ENCODE results near the gene INO80D. TPM values are rescaled to one million over a fixed set of nuclear protein-coding genes. Genes with fewer than 3 reads are reported as not detected.
A peak's percentile ranks its signal among the peaks of the same experiment; 100 is the strongest.
"Not testable (repeated sequence)": the region's sequence is repeated elsewhere in the genome, so short reads cannot be mapped to it uniquely, and the experiment has no call there.

The INO80D gene
- total RNA-seq, result 21.9 and 26.0 TPM in 2 replicates

- intact Hi-C loops (cut with micrococcal nuclease), result loop anchor here (1.0 to 10.0 kb wide), 4 partner anchors 54 to 679 kb away; partner anchors contain the start of genes EEF1B2, FASTKD2, MDH1B and NDUFS1
- peaks cover 16% of the 10 kb centered on the region for H3K36me3 Mint-ChIP-seq (ENCODE audit: low read depth)
- H3K4me1 Mint-ChIP-seq (ENCODE audit: low read depth), result peaks cover 19% of the 10 kb centered on the region
- no peaks in the 10 kb centered on the region for H3K9me3 Mint-ChIP-seq
- peak; percentile 75 for DNase-seq (ENCODE audit: low spot score)
- peak within 1 kb of the TSS; percentile 100 for H3K27ac Mint-ChIP-seq
- H3K4me3 Mint-ChIP-seq (ENCODE audit: low read depth), result peak within 1 kb of the TSS; percentile 97
- no peaks in the 10 kb centered on the region for H3K27me3 Mint-ChIP-seq (ENCODE audit: low read depth)
These were observed at the start of gene INO80D for GRCh38 chr2:206085742-206086445. Gene INO80D (minus strand): TSS chr2:206086174. CDS start chr2:206063016, 23,158 bp downstream.

GRCh38 chr2:206127656-206128055, 41.7 kb upstream of the INO80D start:
- Mint-ChIP-seq H3K4me3 (ENCODE audit: low read depth) (no peak overlapping the region), H3K36me3 (ENCODE audit: low read depth) (peaks cover 38% of the 10 kb centered on the region), H3K9me3 (no peaks in the 10 kb centered on the region), H3K27me3 (ENCODE audit: low read depth) (no peaks in the 10 kb centered on the region), H3K4me1 (ENCODE audit: low read depth) (no peaks in the 10 kb centered on the region), H3K27ac (no peak overlapping the region)
- DNase-seq (ENCODE audit: low spot score), result no peak
- intact Hi-C loops (cut with micrococcal nuclease), result no loop called here

- peaks cover 54% of the 10 kb centered on the region for H3K36me3 Mint-ChIP-seq (ENCODE audit: low read depth)
- H3K4me3 Mint-ChIP-seq (ENCODE audit: low read depth), result no peak overlapping the region
- no peaks in the 10 kb centered on the region for H3K27me3 Mint-ChIP-seq (ENCODE audit: low read depth)
- no peak overlapping the region for H3K27ac Mint-ChIP-seq
- H3K9me3 Mint-ChIP-seq, result no peaks in the 10 kb centered on the region
- DNase-seq (ENCODE audit: low spot score), result no peak
- intact Hi-C loops (cut with micrococcal nuclease), result no loop called here
- H3K4me1 Mint-ChIP-seq (ENCODE audit: low read depth), result no peaks in the 10 kb centered on the region
These were observed 39.9 kb upstream of the INO80D start for GRCh38 chr2:206125901-206126300.

- H3K36me3 Mint-ChIP-seq (ENCODE audit: low read depth), result peaks cover 52% of the 10 kb centered on the region
- H3K4me1 Mint-ChIP-seq (ENCODE audit: low read depth); DNase-seq (ENCODE audit: low spot score); H3K27ac Mint-ChIP-seq; intact Hi-C loops (cut with micrococcal nuclease); H3K9me3 Mint-ChIP-seq; H3K27me3 Mint-ChIP-seq (ENCODE audit: low read depth); H3K4me3 Mint-ChIP-seq (ENCODE audit: low read depth): not testable (repeated sequence)
These were observed 36.6 kb upstream of the INO80D start for GRCh38 chr2:206122569-206122968.

GRCh38 chr2:206116278-206116677, 30.3 kb upstream of the INO80D start:
- Mint-ChIP-seq H3K27ac (no peak overlapping the region), H3K4me1 (ENCODE audit: low read depth) (no peaks in the 10 kb centered on the region), H3K36me3 (ENCODE audit: low read depth) (peaks cover 25% of the 10 kb centered on the region), H3K27me3 (ENCODE audit: low read depth) (no peaks in the 10 kb centered on the region), H3K9me3 (no peaks in the 10 kb centered on the region), H3K4me3 (ENCODE audit: low read depth) (no peak overlapping the region)
- intact Hi-C loops (cut with micrococcal nuclease), result no loop called here
- no peak for DNase-seq (ENCODE audit: low spot score)

GRCh38 chr2:206115026-206115578, 29.1 kb upstream of the INO80D start:
- Mint-ChIP-seq H3K4me1 (ENCODE audit: low read depth) (no peaks in the 10 kb centered on the region), H3K4me3 (ENCODE audit: low read depth) (no peak overlapping the region), H3K36me3 (ENCODE audit: low read depth) (peaks cover 13% of the 10 kb centered on the region), H3K27ac (no peak overlapping the region), H3K9me3 (no peaks in the 10 kb centered on the region), H3K27me3 (ENCODE audit: low read depth) (no peaks in the 10 kb centered on the region)
- no peak for DNase-seq (ENCODE audit: low spot score)
- intact Hi-C loops (cut with micrococcal nuclease), result no loop called here

GRCh38 chr2:206112846-206113547, 27.0 kb upstream of the INO80D start:
- Mint-ChIP-seq H3K4me1 (ENCODE audit: low read depth) (no peaks in the 10 kb centered on the region), H3K9me3 (no peaks in the 10 kb centered on the region), H3K4me3 (ENCODE audit: low read depth) (no peak overlapping the region), H3K36me3 (ENCODE audit: low read depth) (peaks cover 9% of the 10 kb centered on the region), H3K27me3 (ENCODE audit: low read depth) (no peaks in the 10 kb centered on the region), H3K27ac (no peak overlapping the region)
- intact Hi-C loops (cut with micrococcal nuclease), result no loop called here
- DNase-seq (ENCODE audit: low spot score), result no peak

GRCh38 chr2:206112108-206112507, 26.1 kb upstream of the INO80D start:
- DNase-seq (ENCODE audit: low spot score), result no peak
- Mint-ChIP-seq H3K9me3 (no peaks in the 10 kb centered on the region), H3K36me3 (ENCODE audit: low read depth) (peaks cover 9% of the 10 kb centered on the region), H3K4me3 (ENCODE audit: low read depth) (no peak overlapping the region), H3K27me3 (ENCODE audit: low read depth) (no peaks in the 10 kb centered on the region), H3K27ac (no peak overlapping the region), H3K4me1 (ENCODE audit: low read depth) (no peaks in the 10 kb centered on the region)
- intact Hi-C loops (cut with micrococcal nuclease), result no loop called here

GRCh38 chr2:206108713-206109112, 22.7 kb upstream of the INO80D start:
- intact Hi-C loops (cut with micrococcal nuclease), result no loop called here
- no peak overlapping the region for H3K27ac Mint-ChIP-seq
- no peak for DNase-seq (ENCODE audit: low spot score)
- no peak overlapping the region for H3K4me3 Mint-ChIP-seq (ENCODE audit: low read depth)
- H3K36me3 Mint-ChIP-seq (ENCODE audit: low read depth), result no peaks in the 10 kb centered on the region
- no peaks in the 10 kb centered on the region for H3K4me1 Mint-ChIP-seq (ENCODE audit: low read depth)
- H3K9me3 Mint-ChIP-seq, result no peaks in the 10 kb centered on the region
- H3K27me3 Mint-ChIP-seq (ENCODE audit: low read depth), result no peaks in the 10 kb centered on the region

GRCh38 chr2:206105541-206105940, 19.6 kb upstream of the INO80D start:
- Mint-ChIP-seq H3K27ac (no peak overlapping the region), H3K4me1 (ENCODE audit: low read depth) (no peaks in the 10 kb centered on the region)
- intact Hi-C loops (cut with micrococcal nuclease), result no loop called here

GRCh38 chr2:206105038-206105437, 19.1 kb upstream of the INO80D start:
- Mint-ChIP-seq H3K9me3 (no peaks in the 10 kb centered on the region), H3K4me1 (ENCODE audit: low read depth) (no peaks in the 10 kb centered on the region), H3K27ac (no peak overlapping the region), H3K36me3 (ENCODE audit: low read depth) (no peaks in the 10 kb centered on the region), H3K4me3 (ENCODE audit: low read depth) (no peak overlapping the region), H3K27me3 (ENCODE audit: low read depth) (no peaks in the 10 kb centered on the region)
- intact Hi-C loops (cut with micrococcal nuclease), result no loop called here
- no peak for DNase-seq (ENCODE audit: low spot score)

More at GRCh38 chr2:206105541-206105940, 19.6 kb upstream of the INO80D start:
- H3K36me3 Mint-ChIP-seq (ENCODE audit: low read depth), result no peaks in the 10 kb centered on the region
- no peak overlapping the region for H3K4me3 Mint-ChIP-seq (ENCODE audit: low read depth)
- no peaks in the 10 kb centered on the region for H3K27me3 Mint-ChIP-seq (ENCODE audit: low read depth)
- DNase-seq (ENCODE audit: low spot score), result no peak
- no peaks in the 10 kb centered on the region for H3K9me3 Mint-ChIP-seq

GRCh38 chr2:206098872-206099271, 12.9 kb upstream of the INO80D start:
- H3K9me3 Mint-ChIP-seq; H3K36me3 Mint-ChIP-seq (ENCODE audit: low read depth); H3K27me3 Mint-ChIP-seq (ENCODE audit: low read depth); H3K4me1 Mint-ChIP-seq (ENCODE audit: low read depth); intact Hi-C loops (cut with micrococcal nuclease); H3K27ac Mint-ChIP-seq; H3K4me3 Mint-ChIP-seq (ENCODE audit: low read depth); DNase-seq (ENCODE audit: low spot score): not testable (repeated sequence)

- Mint-ChIP-seq H3K9me3 (no peaks in the 10 kb centered on the region), H3K36me3 (ENCODE audit: low read depth) (no peaks in the 10 kb centered on the region), H3K4me3 (ENCODE audit: low read depth) (no peak overlapping the region), H3K27me3 (ENCODE audit: low read depth) (no peaks in the 10 kb centered on the region), H3K27ac (no peak overlapping the region), H3K4me1 (ENCODE audit: low read depth) (no peaks in the 10 kb centered on the region)
- no peak for DNase-seq (ENCODE audit: low spot score)
- intact Hi-C loops (cut with micrococcal nuclease), result no loop called here
These were observed 12.5 kb upstream of the INO80D start for GRCh38 chr2:206098471-206098870.

Measured in activated T-helper 2 cell treated with anti-CD3 and anti-CD28 coated beads, Interferon-gamma antibody, Interleukin-2, Interleukin-4, amounts not matched to agents 10 μg/mL and 5 μg/mL and 100 μg/mL, durations not matched to agents 14 hours and 24 hours and 36 hours (primary cell).